Chondrocyte (in vitro differentiated cells): ENCODE results near the gene ANKRD24. TPM values are rescaled to one million over a fixed set of nuclear protein-coding genes. Genes with fewer than 3 reads are reported as not detected.
"Not testable (repeated sequence)": the region's sequence is repeated elsewhere in the genome, so short reads cannot be mapped to it uniquely, and the experiment has no call there.

Source experiments
- DNase-seq: peaks from one replicate; pipeline ENCODE4 v3.0.0; 2021; ENCODE audit warnings: mixed read lengths, low spot score
- H3K27ac Mint-ChIP-seq: one replicate; pipeline ENCODE4 v1.8.0; 2021; ENCODE audit warnings: mild to moderate bottlenecking, moderate library complexity, mixed read lengths; ENCODE audit not compliant: unreplicated experiment
- H3K27me3 Mint-ChIP-seq: 2 replicates; pipeline ENCODE4 v1.8.0; 2021; ENCODE audit warnings: low read depth, mixed read lengths
- H3K36me3 Mint-ChIP-seq: 2 replicates; pipeline ENCODE4 v1.8.0; 2021; ENCODE audit warnings: low read depth, mixed read lengths
- H3K4me1 Mint-ChIP-seq: 2 replicates; pipeline ENCODE4 v1.8.0; 2021; ENCODE audit warnings: low read depth, mild to moderate bottlenecking, mixed read lengths
- H3K4me3 Mint-ChIP-seq: one replicate; pipeline ENCODE4 v1.8.0; 2021; ENCODE audit warnings: mild to moderate bottlenecking, moderate library complexity, mixed read lengths; ENCODE audit not compliant: unreplicated experiment
- H3K9me3 Mint-ChIP-seq: 2 replicates; pipeline ENCODE4 v1.8.0; 2021; ENCODE audit warnings: low read depth, mixed read lengths
- CTCF ChIP-seq: fragments of 200-600 bp; sonication (generic); IDR thresholded peaks from 2 replicates; pipeline ENCODE4 v1.5.0; 2021; ENCODE audit warnings: antibody characterized with exemption, mild to moderate bottlenecking, moderate library complexity
- total RNA-seq: library from RNA; stranded (reverse); gene quantifications from 3 replicates; pipeline ENCODE4 v1.2.1, GENCODE V29; 2021

ANKRD24 gene
- total RNA-seq, 1 donor from 2014 or later: 0.47 TPM

- Mint-ChIP-seq H3K9me3 (no peaks in the 10 kb centered on the region), H3K4me1 (no peaks in the 10 kb centered on the region), H3K4me3 (no peak overlapping the region), H3K27ac (no peak overlapping the region), H3K27me3 (no peaks in the 10 kb centered on the region), H3K36me3 (peaks cover 17% of the 10 kb centered on the region)
- TF ChIP-seq CTCF: no peak
- no peak for DNase-seq
These were observed 86.4 kb downstream of the ANKRD24 start for GRCh38 chr19:4268816-4269430.

GRCh38 chr19:4272894-4273293 lies 90.4 kb downstream of the ANKRD24 start:
- H3K4me1 Mint-ChIP-seq: no peaks in the 10 kb centered on the region
- no peaks in the 10 kb centered on the region for H3K9me3 Mint-ChIP-seq
- H3K4me3 Mint-ChIP-seq: no peak overlapping the region
- no peak overlapping the region for H3K27ac Mint-ChIP-seq
- peaks cover 7% of the 10 kb centered on the region for H3K36me3 Mint-ChIP-seq
- H3K27me3 Mint-ChIP-seq: peaks cover 2% of the 10 kb centered on the region
- no peak for TF ChIP-seq CTCF
- DNase-seq: no peak

- not testable (repeated sequence) for H3K4me1 Mint-ChIP-seq, H3K4me3 Mint-ChIP-seq, H3K9me3 Mint-ChIP-seq, H3K27me3 Mint-ChIP-seq, H3K27ac Mint-ChIP-seq, DNase-seq, H3K36me3 Mint-ChIP-seq
These were observed 91.8 kb downstream of the ANKRD24 start for GRCh38 chr19:4274321-4274686.

Other genes with a start within 250 kb of the ANKRD24 start
- not detected in 3 replicates for gene NMRK2, start 249.6 kb upstream of the ANKRD24 start, total RNA-seq
- gene DAPK3, start 211.6 kb upstream of the ANKRD24 start, total RNA-seq: 131 to 185 TPM (median 170 TPM) in 3 replicates
- gene EEF2, start 197.2 kb upstream of the ANKRD24 start, total RNA-seq: 2,036 to 2,432 TPM (median 2,370 TPM) in 3 replicates
- 26.3 to 29.7 TPM (median 26.7 TPM) in 3 replicates for gene PIAS4, start 175.0 kb upstream of the ANKRD24 start, total RNA-seq
- gene ZBTB7A, start 115.8 kb upstream of the ANKRD24 start, total RNA-seq: 29.4 to 29.9 TPM (median 29.5 TPM) in 3 replicates
- 131 to 168 TPM (median 158 TPM) in 3 replicates for gene MAP2K2, start 58.6 kb upstream of the ANKRD24 start, total RNA-seq
- gene CREB3L3, start 29.1 kb upstream of the ANKRD24 start, total RNA-seq: not detected in 3 replicates
- 19.5 to 21.9 TPM (median 19.7 TPM) in 3 replicates for gene SIRT6, start 126 bp upstream of the ANKRD24 start, total RNA-seq
- gene EBI3, start 46.8 kb downstream of the ANKRD24 start, total RNA-seq: 1.2 to 2.6 TPM (median 1.2 TPM) in 3 replicates
- 12.2 to 13.7 TPM (median 13.3 TPM) in 3 replicates for gene YJU2, start 64.4 kb downstream of the ANKRD24 start, total RNA-seq
- not detected in 3 replicates for gene SHD, start 96.6 kb downstream of the ANKRD24 start, total RNA-seq
- gene TMIGD2, start 119.7 kb downstream of the ANKRD24 start, total RNA-seq: not detected in 3 replicates
- gene FSD1, start 121.9 kb downstream of the ANKRD24 start, total RNA-seq: 8.8 to 13.7 TPM (median 11.6 TPM) in 3 replicates
- gene STAP2, start 156.1 kb downstream of the ANKRD24 start, total RNA-seq: 0.85 to 2.0 TPM (median 1.0 TPM) in 3 replicates
- 13.6 to 14.9 TPM (median 14.1 TPM) in 3 replicates for gene MPND, start 160.9 kb downstream of the ANKRD24 start, total RNA-seq
- gene SH3GL1, start 217.9 kb downstream of the ANKRD24 start, total RNA-seq: 96.3 to 103 TPM (median 96.6 TPM) in 3 replicates
- gene CHAF1A, start 220.0 kb downstream of the ANKRD24 start, total RNA-seq: 6.6 to 20.5 TPM (median 7.1 TPM) in 3 replicates